H9 (cell line): ENCODE results near the gene SORCS2. TPM values are rescaled to one million over a fixed set of nuclear protein-coding genes. Genes with fewer than 3 reads are reported as not detected.

ENCODE experiments used
- DNase-seq: peaks from one replicate; pipeline ENCODE4 v3.0.0-alpha.2; 2017
- H2AFZ ChIP-seq: one replicate; pipeline ENCODE4 v1.6.1; 2013; ENCODE audit warnings: mild to moderate bottlenecking, low read length, control low read depth, moderate library complexity
- H2AK5ac ChIP-seq: 2 replicates; pipeline ENCODE4 v1.6.1; 2013; ENCODE audit warnings: low read length, control low read depth, mixed read lengths; ENCODE audit not compliant: insufficient read length
- H2BK120ac ChIP-seq: one replicate; pipeline ENCODE4 v1.6.1; 2013; ENCODE audit warnings: low read depth, mild to moderate bottlenecking, low read length, control low read depth, inconsistent platforms; ENCODE audit not compliant: poor library complexity, severe bottlenecking
- H2BK12ac ChIP-seq: 2 replicates; pipeline ENCODE4 v1.6.1; 2013; ENCODE audit warnings: low read length, control low read depth, mixed read lengths, low read depth; ENCODE audit not compliant: insufficient read length
- H2BK15ac ChIP-seq: 2 replicates; pipeline ENCODE4 v1.6.1; 2013; ENCODE audit warnings: low read depth, low read length, control low read depth
- H2BK20ac ChIP-seq: one replicate; pipeline ENCODE4 v1.6.1; 2013; ENCODE audit warnings: low read depth, mild to moderate bottlenecking, low read length, control low read depth, inconsistent platforms; ENCODE audit not compliant: poor library complexity, severe bottlenecking
- H2BK5ac ChIP-seq: 2 replicates; pipeline ENCODE4 v1.6.1; 2013; ENCODE audit warnings: low read length, control low read depth, mixed read lengths; ENCODE audit not compliant: insufficient read length
- H3K14ac ChIP-seq: 2 replicates; pipeline ENCODE4 v1.6.1; 2013; ENCODE audit warnings: low read length, control low read depth; ENCODE audit not compliant: insufficient read depth
- H3K18ac ChIP-seq: 2 replicates; pipeline ENCODE4 v1.6.1; 2013; ENCODE audit warnings: low read depth, mild to moderate bottlenecking, mixed read lengths, low read length, control low read depth; ENCODE audit not compliant: insufficient read length
- H3K23ac ChIP-seq: 2 replicates; pipeline ENCODE4 v1.6.1; 2013; ENCODE audit warnings: low read length, control low read depth, mixed read lengths, low read depth; ENCODE audit not compliant: insufficient read length
- H3K23me2 ChIP-seq: 2 replicates; pipeline ENCODE4 v1.6.1; 2013; ENCODE audit warnings: low read depth, mild to moderate bottlenecking, mixed read lengths, low read length, control low read depth; ENCODE audit not compliant: insufficient read length, poor library complexity, severe bottlenecking
- H3K27ac ChIP-seq: 2 replicates; pipeline ENCODE4 v1.5.1; 2013; ENCODE audit warnings: low read length, control low read depth, mixed read lengths, low read depth; ENCODE audit not compliant: insufficient read length
- H3K27me3 ChIP-seq: 2 replicates; pipeline ENCODE4 v1.6.1; 2013; ENCODE audit warnings: low read length, control low read depth, inconsistent platforms; ENCODE audit not compliant: insufficient read depth
- H3K4ac ChIP-seq: 2 replicates; pipeline ENCODE4 v1.6.1; 2013; ENCODE audit warnings: low read depth, mild to moderate bottlenecking, control low read depth, inconsistent platforms, low read length, moderate library complexity
- H3K4me1 ChIP-seq: 2 replicates; pipeline ENCODE4 v1.6.1; 2013; ENCODE audit warnings: low read length, control low read depth, inconsistent platforms; ENCODE audit not compliant: insufficient read depth
- H3K4me2 ChIP-seq: 2 replicates; pipeline ENCODE4 v1.6.1; 2013; ENCODE audit warnings: low read length, control low read depth, mixed read lengths; ENCODE audit not compliant: insufficient read length, insufficient read depth
- H3K56ac ChIP-seq: 2 replicates; pipeline ENCODE4 v1.6.1; 2013; ENCODE audit warnings: low read depth, mild to moderate bottlenecking, mixed read lengths, low read length, control low read depth; ENCODE audit not compliant: insufficient read length
- H3K79me1 ChIP-seq: 2 replicates; pipeline ENCODE4 v1.6.1; 2013; ENCODE audit warnings: low read depth, mild to moderate bottlenecking, moderate library complexity, low read length, control low read depth, inconsistent platforms; ENCODE audit not compliant: insufficient read depth, poor library complexity, severe bottlenecking
- H3K79me2 ChIP-seq: 2 replicates; pipeline ENCODE4 v1.6.1; 2013; ENCODE audit warnings: low read length, control low read depth, inconsistent platforms; ENCODE audit not compliant: insufficient read depth
- H3K9ac ChIP-seq: 2 replicates; pipeline ENCODE4 v1.6.1; 2013; ENCODE audit warnings: low read length, control low read depth, mixed read lengths; ENCODE audit not compliant: insufficient read length; ENCODE audit errors: extremely low read depth
- H3K9me3 ChIP-seq: one replicate; pipeline ENCODE4 v1.6.1; 2013; ENCODE audit warnings: low read depth, low read length, inconsistent platforms; ENCODE audit not compliant: control insufficient read depth
- H3T11ph ChIP-seq: one replicate; pipeline ENCODE4 v1.6.1; 2013; ENCODE audit warnings: mild to moderate bottlenecking, low read length, control low read depth, inconsistent platforms
- H4K20me1 ChIP-seq: one replicate; pipeline ENCODE4 v1.6.1; 2013; ENCODE audit not compliant: control insufficient read depth, insufficient read length, insufficient read depth
- H4K5ac ChIP-seq: 2 replicates; pipeline ENCODE4 v1.6.1; 2013; ENCODE audit warnings: low read depth, mild to moderate bottlenecking, mixed read lengths, low read length, control low read depth; ENCODE audit not compliant: insufficient read length
- H4K8ac ChIP-seq: replicated peaks from 2 replicates; pipeline ENCODE4 v1.6.1; 2013; ENCODE audit warnings: low read length, control low read depth, mixed read lengths, low read depth; ENCODE audit not compliant: insufficient read length
- H4K91ac ChIP-seq: 2 replicates; pipeline ENCODE4 v1.6.1; 2013; ENCODE audit warnings: low read depth, mild to moderate bottlenecking, moderate library complexity, mixed read lengths, low read length, control low read depth; ENCODE audit not compliant: insufficient read length
- H3K27ac Mint-ChIP-seq, 3 experiments: 2 replicates in 2 of 3; 3 replicates in 1 of 3; pipeline ENCODE4 v1.8.0; 2020 to 2021; ENCODE audit warnings: mixed read lengths in 3 of 3, mild to moderate bottlenecking in 1 of 3, moderate library complexity in 1 of 3
- H3K27me3 Mint-ChIP-seq: 2 replicates; pipeline ENCODE4 v1.8.0; 2021; ENCODE audit warnings: low read depth, mild to moderate bottlenecking, moderate library complexity, mixed read lengths
- H3K36me3 Mint-ChIP-seq, 3 experiments: 2 replicates in 2 of 3; 3 replicates in 1 of 3; pipeline ENCODE4 v1.8.0; 2020 to 2021; ENCODE audit warnings: low read depth in 3 of 3, mixed read lengths in 3 of 3; ENCODE audit not compliant: insufficient read depth in 1 of 3
- H3K4me1 Mint-ChIP-seq, 2 experiments: 2 replicates each; pipeline ENCODE4 v1.8.0; 2020; ENCODE audit warnings: mixed read lengths in 2 of 2
- H3K4me3 Mint-ChIP-seq, 2 experiments: 2 replicates in 1 of 2; 3 replicates in 1 of 2; pipeline ENCODE4 v1.8.0; 2020 to 2021; ENCODE audit warnings: mild to moderate bottlenecking in 2 of 2, mixed read lengths in 2 of 2, moderate library complexity in 1 of 2
- H3K9me3 Mint-ChIP-seq, 2 experiments: 2 replicates in 1 of 2; 3 replicates in 1 of 2; pipeline ENCODE4 v1.8.0; 2020; ENCODE audit warnings: mild to moderate bottlenecking in 2 of 2, mixed read lengths in 2 of 2, moderate library complexity in 1 of 2
- CTCF ChIP-seq: fragments of 200-600 bp; sonication (generic); conservative IDR thresholded peaks from 3 replicates; pipeline ENCODE4 v1.8.0; 2021; ENCODE audit warnings: antibody characterized with exemption, mild to moderate bottlenecking
- WGBS: extraction: QIAGEN DNeasy Blood & Tissue Kit; methylation state at CpG from one replicate; pipeline ENCODE4 v1.1.7; 2013; ENCODE audit warnings: missing lambda C conversion rate, low lambda C conversion rate, mixed read lengths; ENCODE audit not compliant: insufficient read length; ENCODE audit errors: extremely low coverage; 5-methylcytosine and 5-hydroxymethylcytosine counted together
- total RNA-seq: library from RNA; stranded (reverse); gene quantifications from 2 replicates; pipeline ENCODE4 v1.2.1, GENCODE V29; 2021

Gene SORCS2
- total RNA-seq, 1 experiment from 2014 or later, result 0.57 TPM

- Histone ChIP-seq H3K79me1 (no peaks in the 10 kb centered on the region), H3K4me1 (no peaks in the 10 kb centered on the region), H4K91ac (no peak overlapping the region), H2AK5ac (no peak overlapping the region), H3K14ac (no peak overlapping the region; the same call in 1 of the 2 replicates), H4K20me1 (no peaks in the 10 kb centered on the region), H3K23ac (no peak overlapping the region), H3K79me2 (no peaks in the 10 kb centered on the region), H3K23me2 (no peaks in the 10 kb centered on the region), H3K18ac (no peak overlapping the region), H2BK15ac (no peak overlapping the region), H3K27ac (no peak overlapping the region), H2BK12ac (no peak overlapping the region), H3K9me3 (no peaks in the 10 kb centered on the region), H3T11ph (no peak overlapping the region), H2AFZ (no peak overlapping the region), H3K56ac (no peak overlapping the region), H3K9ac (no peak overlapping the region), H3K27me3 (no peaks in the 10 kb centered on the region), H2BK5ac (no peak overlapping the region), H4K5ac (no peak overlapping the region), H2BK120ac (no peak overlapping the region), H3K4me2 (no peak overlapping the region), H2BK20ac (no peak overlapping the region), H4K8ac (no peak overlapping the region), H3K4ac (no peak overlapping the region)
- Mint-ChIP-seq H3K9me3 (no peaks in the 10 kb centered on the region), H3K27me3 (peaks cover 3% of the 10 kb centered on the region), H3K27ac (0 out of 7 replicates have a peak overlapping the region, but pooled peaks of 1 of the 3 experiments have one; percentile 64), H3K36me3 (no peaks in the 10 kb centered on the region), H3K4me3 (no peak overlapping the region), H3K4me1 (no peaks in the 10 kb centered on the region)
- DNase-seq, result no peak
- TF ChIP-seq CTCF, result no peak
- no CpG with 5 or more reads among the region's 10 CpGs for WGBS
Measured at GRCh38 chr4:7374571-7374970, 182.2 kb downstream of the SORCS2 start.
